ENCODE data around the gene GAREM1. TPM values are rescaled to one million over a fixed set of nuclear protein-coding genes. Genes with fewer than 3 reads are reported as not detected.

The GAREM1 gene
- total RNA-seq, 6 donors from 2014 or later, result 8.1 to 21.0 (median 13.7) TPM

- peaks cover 15 to 43% (median 23%) of the 10 kb centered on the region in 4 donors for H3K4me1 ChIP-seq
- H3K36me3 ChIP-seq, result no peaks in the 10 kb centered on the region
- H3K27me3 ChIP-seq, result peaks cover 0 to 5% (median 0%) of the 10 kb centered on the region in 4 donors
- 0% methylated on average over 8 of the region's 47 CpGs; no CpG with 5 or more reads in 1 of the 2 donors for WGBS, 2 donors
- ATAC-seq (ENCODE audit: low FRiP score in 2 of 2) (no peak), DNase-seq (no peak)
- peak overlapping the region; percentile 34 to 75 (median 72) for H3K4me3 ChIP-seq
- H3K9me3 ChIP-seq, result no peaks in the 10 kb centered on the region
- peak overlapping the region; percentile 64 to 84 (median 75) for H3K27ac ChIP-seq
- TF ChIP-seq POLR2AphosphoS5 (IDR thresholded peaks at IDR 0.05) (no peak), CTCF (IDR thresholded peaks at IDR 0.05) (no peak), EP300 (IDR thresholded peaks at IDR 0.05) (no peak), POLR2A (IDR thresholded peaks at IDR 0.05) (no peak)
Observed at GRCh38 chr18:32470460-32470713, 295 bp downstream of the GAREM1 start.

GRCh38 chr18:32469691-32470459 lies 807 bp downstream of the GAREM1 start:
- TF ChIP-seq CTCF (IDR thresholded peaks at IDR 0.05), result no peak
- TF ChIP-seq POLR2A (IDR thresholded peaks at IDR 0.05), result no peak
- no peak for TF ChIP-seq EP300 (IDR thresholded peaks at IDR 0.05)
- TF ChIP-seq POLR2AphosphoS5 (IDR thresholded peaks at IDR 0.05), result no peak
- peak in 1 of 2 donors; percentile 44 for DNase-seq
- peaks cover 0 to 5% (median 0%) of the 10 kb centered on the region in 4 donors for H3K27me3 ChIP-seq
- H3K4me3 ChIP-seq, result peak overlapping the region; percentile 34 to 75 (median 72)
- H3K4me1 ChIP-seq, result peaks cover 15 to 43% (median 23%) of the 10 kb centered on the region in 4 donors
- WGBS, 2 donors, result 1% methylated on average over 10 to 19 of the region's 41 CpGs
- H3K27ac ChIP-seq, result peak overlapping the region; percentile 64 to 84 (median 75)
- H3K9me3 ChIP-seq, result no peaks in the 10 kb centered on the region
- ATAC-seq (ENCODE audit: low FRiP score in 2 of 2), result peak in 1 of 2 donors; percentile 11
- no peaks in the 10 kb centered on the region for H3K36me3 ChIP-seq

GRCh38 chr18:32469190-32469651 lies 1.5 kb downstream of the GAREM1 start:
- peaks cover 0 to 5% (median 0%) of the 10 kb centered on the region in 4 donors for H3K27me3 ChIP-seq
- peak overlapping the region in 3 of 4 donors; percentile 70 to 75 (median 75) for H3K4me3 ChIP-seq
- H3K4me1 ChIP-seq, result peaks cover 15 to 43% (median 23%) of the 10 kb centered on the region in 4 donors
- ATAC-seq (ENCODE audit: low FRiP score in 2 of 2) (peak in 1 of 2 donors; percentile 38), DNase-seq (peak; percentile 28 to 47)
- H3K36me3 ChIP-seq, result no peaks in the 10 kb centered on the region
- WGBS, 2 donors, result 17 to 22% methylated on average over 8 of the region's 8 CpGs
- H3K27ac ChIP-seq, result peak overlapping the region in 1 of 4 donors; percentile 82
- TF ChIP-seq EP300 (IDR thresholded peaks at IDR 0.05) (no peak), CTCF (IDR thresholded peaks at IDR 0.05) (peak in 2 of 6 experiments; percentile 22 to 39), POLR2A (IDR thresholded peaks at IDR 0.05) (no peak)
- H3K9me3 ChIP-seq, result no peaks in the 10 kb centered on the region

- peaks cover 15 to 43% (median 23%) of the 10 kb centered on the region in 4 donors for H3K4me1 ChIP-seq
- no peaks in the 10 kb centered on the region for H3K36me3 ChIP-seq
- TF ChIP-seq CTCF (IDR thresholded peaks at IDR 0.05), result no peak
- TF ChIP-seq POLR2A (IDR thresholded peaks at IDR 0.05), result no peak
- no peak for TF ChIP-seq EP300 (IDR thresholded peaks at IDR 0.05)
- TF ChIP-seq POLR2AphosphoS5 (IDR thresholded peaks at IDR 0.05), result no peak
- no peaks in the 10 kb centered on the region for H3K9me3 ChIP-seq
- peaks cover 0 to 5% (median 0%) of the 10 kb centered on the region in 4 donors for H3K27me3 ChIP-seq
- H3K4me3 ChIP-seq, result peak overlapping the region in 3 of 4 donors; percentile 70 to 75 (median 75)
- ATAC-seq (ENCODE audit: low FRiP score in 2 of 2), result no peak
- no peak overlapping the region for H3K27ac ChIP-seq
- 31 to 36% methylated on average over 3 of the region's 3 CpGs for WGBS, 2 donors
- no peak for DNase-seq
Observed at GRCh38 chr18:32468147-32468845, 2.4 kb downstream of the GAREM1 start.

Data from upper lobe of left lung (tissue), 6 donors.